ENCODE data around the gene RAB34.
A peak's percentile ranks its signal among the peaks of the same experiment; 100 is the strongest.

RAB34 gene

GRCh38 chr17:28712032-28712704, 5.5 kb downstream of the RAB34 start:
- ATAC-seq = no peak
- TF ChIP-seq SNAI2 (CRISPR knock-in tag; IDR thresholded peaks at IDR 0.05) (no peak), POU6F1 (CRISPR knock-in tag; IDR thresholded peaks at IDR 0.05; ENCODE audit: borderline replicate concordance, low read depth) (no peak), ZNF70 (CRISPR knock-in tag; IDR thresholded peaks at IDR 0.05) (no peak), GLIS3 (CRISPR knock-in tag; IDR thresholded peaks at IDR 0.05) (no peak), TSHZ2 (CRISPR knock-in tag; IDR thresholded peaks at IDR 0.05) (no peak), TCF4 (CRISPR knock-in tag; IDR thresholded peaks at IDR 0.05; ENCODE audit: borderline replicate concordance) (no peak), ARNTL (CRISPR knock-in tag; IDR thresholded peaks at IDR 0.05; ENCODE audit: borderline replicate concordance, low read depth) (no peak), PATZ1 (CRISPR knock-in tag; IDR thresholded peaks at IDR 0.05; ENCODE audit: borderline replicate concordance) (no peak), BACH2 (CRISPR knock-in tag; IDR thresholded peaks at IDR 0.05; ENCODE audit: borderline replicate concordance) (no peak), PPARA (CRISPR knock-in tag; IDR thresholded peaks at IDR 0.05; ENCODE audit: borderline replicate concordance) (no peak), CREB5 (CRISPR knock-in tag; IDR thresholded peaks at IDR 0.05; ENCODE audit: low read depth) (no peak), CSDC2 (CRISPR knock-in tag; IDR thresholded peaks at IDR 0.05) (no peak), ESRRG (CRISPR knock-in tag; IDR thresholded peaks at IDR 0.05) (no peak), ISL1 (CRISPR knock-in tag; IDR thresholded peaks at IDR 0.05) (no peak), RARB (CRISPR knock-in tag; IDR thresholded peaks at IDR 0.05) (no peak), ZNF565 (CRISPR knock-in tag; conservative IDR thresholded peaks at IDR 0.05; ENCODE audit: low read depth) (no peak), TOX (CRISPR knock-in tag; IDR thresholded peaks at IDR 0.05; ENCODE audit: borderline replicate concordance) (no peak), ZFP30 (CRISPR knock-in tag; IDR thresholded peaks at IDR 0.05) (no peak)

- TF ChIP-seq TCF4 (CRISPR knock-in tag; IDR thresholded peaks at IDR 0.05; ENCODE audit: borderline replicate concordance) (no peak), ARNTL (CRISPR knock-in tag; IDR thresholded peaks at IDR 0.05; ENCODE audit: borderline replicate concordance, low read depth) (no peak), GLIS3 (CRISPR knock-in tag; IDR thresholded peaks at IDR 0.05) (no peak), POU6F1 (CRISPR knock-in tag; IDR thresholded peaks at IDR 0.05; ENCODE audit: borderline replicate concordance, low read depth) (no peak), CSDC2 (CRISPR knock-in tag; IDR thresholded peaks at IDR 0.05) (no peak)
- ATAC-seq = no peak
Observed at GRCh38 chr17:28711723-28712031, 6.0 kb downstream of the RAB34 start, which contains the start of gene PROCA1. Gene PROCA1 (minus strand): TSS chr17:28711888. CDS start chr17:28711660, 228 bp downstream.

- peak; percentile 96 for ATAC-seq
- TF ChIP-seq CSRNP3 (CRISPR knock-in tag; IDR thresholded peaks at IDR 0.05) (no peak), TSHZ2 (CRISPR knock-in tag; IDR thresholded peaks at IDR 0.05) (peak; percentile 33; the same call in 1 of the 2 replicates), OSR1 (CRISPR knock-in tag; IDR thresholded peaks at IDR 0.05) (no peak)
Observed at GRCh38 chr17:28710861-28711722, 6.6 kb downstream of the RAB34 start.

All from SK-N-SH treated with all-trans-retinoic acid at 6 μM for 48 hours (cell line).